Stomach (tissue), 9 donors: ENCODE measurements around the gene CD40. TPM values are rescaled to one million over a fixed set of nuclear protein-coding genes. Genes with fewer than 3 reads are reported as not detected.

Source experiments
- DNase-seq, 2 donors: peaks; one replicate each; pipeline versions ENCODE4 v3.0.0 to v3.0.0-alpha.2; 2013 to 2019
- H3K27ac ChIP-seq, 5 donors: fragments of 200-600 bp in 4 of 5; sonication (generic) in 4 of 5; one replicate each; pipeline ENCODE4 v1.5.1; 2013 to 2019; ENCODE audit warnings: mild to moderate bottlenecking in 1 of 5, moderate library complexity in 1 of 5
- H3K27me3 ChIP-seq, 3 donors: fragments of 200-600 bp; sonication (generic); one replicate each; pipeline ENCODE4 v1.5.1; 2017 to 2019; ENCODE audit warnings: mixed run types in 1 of 3
- H3K36me3 ChIP-seq, 4 donors: fragments of 200-600 bp; sonication (generic); 1 replicate in 3 of 4; 2 replicates in 1 of 4; pipeline ENCODE4 v1.5.1; 2016 to 2019
- H3K4me1 ChIP-seq, 4 donors: fragments of 200-600 bp; sonication (generic); one replicate each; pipeline ENCODE4 v1.5.1; 2016 to 2019
- H3K4me3 ChIP-seq, 4 donors: fragments of 200-600 bp; sonication (generic) in 3 of 4; one replicate each; pipeline ENCODE4 v1.5.1; 2016 to 2019; ENCODE audit warnings: mild to moderate bottlenecking in 1 of 4
- H3K9me3 ChIP-seq, 4 donors: fragments of 200-600 bp; sonication (generic); one replicate each; pipeline ENCODE4 v1.5.1; 2016 to 2019
- CTCF ChIP-seq, 7 experiments: fragments of 450-650 bp in 4 of 7; fragments of 200-600 bp in 3 of 7; sonication (generic) in 3 of 7; IDR thresholded peaks; one replicate each; pipeline ENCODE4 v1.5.1; 2016 to 2019; ENCODE audit warnings: antibody characterized with exemption in 7 of 7, control low read depth in 2 of 7, mild to moderate bottlenecking in 1 of 7
- EP300 ChIP-seq: sonication (generic); formaldehyde crosslinking; IDR thresholded peaks from one replicate; pipeline ENCODE4 v1.6.1; 2017; ENCODE audit warnings: antibody characterized with exemption
- POLR2A ChIP-seq, 4 donors: fragments of 450-650 bp; IDR thresholded peaks; one replicate each; pipeline ENCODE4 v1.6.1; 2016; ENCODE audit warnings: antibody characterized with exemption in 4 of 4, control low read depth in 2 of 4, mild to moderate bottlenecking in 1 of 4, moderate library complexity in 1 of 4
- POLR2AphosphoS5 ChIP-seq, 3 donors: sonication (generic); formaldehyde crosslinking; IDR thresholded peaks; one replicate each; pipeline ENCODE4 v1.6.1; 2016; ENCODE audit warnings: antibody characterized with exemption in 3 of 3
- WGBS, 5 donors: extraction: QIAGEN DNeasy Blood & Tissue Kit in 3 of 5; methylation state at CpG; one replicate each; pipeline versions ENCODE4 v1.1.5 to v1.1.7; 2013 to 2018; 5-methylcytosine and 5-hydroxymethylcytosine counted together
- intact Hi-C: fragments of 100-400 bp; cut with DNase I; formaldehyde crosslinking; loops from one replicate; pipeline ENCODE4 v1.15.1; 2023; ENCODE audit warnings: low total_unique reads
- polyA plus RNA-seq, 3 donors: library from polyadenylated mRNA; stranded (reverse); fragments of 200-250 nt; gene quantifications; one replicate each; pipeline ENCODE4 v1.2.3, GENCODE V29; 2013
- total RNA-seq, 5 donors: library from RNA; depleted of rRNA; stranded (reverse); fragments of >200 nt; gene quantifications; one replicate each; pipeline versions ENCODE4 v1.1.0 to v1.2.3, GENCODE V29; 2014 to 2016
- donor health status: healthy with polysubstance abuse.
- donor health status: Bipolar disorder and iron deficiency.
- donor health status: healthy.

Gene CD40
- total and polyA plus RNA-seq, 8 donors = 2.8 to 19.9 (median 5.3) TPM; not detected in 1

- Histone ChIP-seq H3K4me3 (no peak overlapping the region), H3K27ac (no peak overlapping the region), H3K9me3 (no peaks in the 10 kb centered on the region), H3K4me1 (peaks cover 0 to 36% (median 20%) of the 10 kb centered on the region in 4 donors), H3K36me3 (peaks cover 8 to 57% (median 40%) of the 10 kb centered on the region in 4 donors), H3K27me3 (peaks cover 0 to 3% (median under 1%) of the 10 kb centered on the region in 3 donors)
- 82 to 89% (median 87%) methylated on average over 11 of the region's 11 CpGs for WGBS, 5 donors
- TF ChIP-seq POLR2AphosphoS5 (IDR thresholded peaks at IDR 0.05) (no peak), CTCF (IDR thresholded peaks at IDR 0.05) (no peak), POLR2A (IDR thresholded peaks at IDR 0.05) (no peak), EP300 (no peak)
- no peak for DNase-seq
- intact Hi-C loops = no loop called here
Measured at GRCh38 chr20:46123482-46124245, 5.5 kb downstream of the CD40 start.

GRCh38 chr20:46126440-46127056 lies 8.4 kb downstream of the CD40 start:
- H3K9me3 ChIP-seq = no peaks in the 10 kb centered on the region
- peaks cover 0 to 29% (median 9%) of the 10 kb centered on the region in 3 donors for H3K27me3 ChIP-seq
- DNase-seq = no peak
- intact Hi-C loops = no loop called here
- peaks cover 0 to 16% (median 5%) of the 10 kb centered on the region in 4 donors for H3K4me1 ChIP-seq
- WGBS, 5 donors = 64 to 83% (median 76%) methylated on average over 5 of the region's 5 CpGs
- peaks cover 8 to 57% (median 40%) of the 10 kb centered on the region in 4 donors for H3K36me3 ChIP-seq
- no peak overlapping the region for H3K4me3 ChIP-seq
- TF ChIP-seq EP300 (no peak), POLR2A (IDR thresholded peaks at IDR 0.05) (no peak), CTCF (IDR thresholded peaks at IDR 0.05) (no peak), POLR2AphosphoS5 (IDR thresholded peaks at IDR 0.05) (no peak)
- H3K27ac ChIP-seq = no peak overlapping the region

- no peak overlapping the region for H3K4me3 ChIP-seq
- no peak overlapping the region for H3K27ac ChIP-seq
- 80 to 90% (median 82%) methylated on average over 11 of the region's 11 CpGs for WGBS, 5 donors
- H3K9me3 ChIP-seq = no peaks in the 10 kb centered on the region
- H3K27me3 ChIP-seq = peaks cover 0 to 36% (median 9%) of the 10 kb centered on the region in 3 donors
- peaks cover 5 to 50% (median 35%) of the 10 kb centered on the region in 4 donors for H3K36me3 ChIP-seq
- no peak for TF ChIP-seq EP300
- TF ChIP-seq POLR2A (IDR thresholded peaks at IDR 0.05) = no peak
- no peak for TF ChIP-seq CTCF (IDR thresholded peaks at IDR 0.05)
- TF ChIP-seq POLR2AphosphoS5 (IDR thresholded peaks at IDR 0.05) = no peak
- intact Hi-C loops = no loop called here
- peaks cover 0 to 14% (median 4%) of the 10 kb centered on the region in 4 donors for H3K4me1 ChIP-seq
- no peak for DNase-seq
Measured at GRCh38 chr20:46127396-46128010, 9.4 kb downstream of the CD40 start.
